Measurements from ENCODE around the gene THRB. TPM values are rescaled to one million over a fixed set of nuclear protein-coding genes. Genes with fewer than 3 reads are reported as not detected.

THRB gene
- total RNA-seq, 3 donors from 2014 or later: 25.1 to 75.5 (median 59.8) TPM

DNA sequence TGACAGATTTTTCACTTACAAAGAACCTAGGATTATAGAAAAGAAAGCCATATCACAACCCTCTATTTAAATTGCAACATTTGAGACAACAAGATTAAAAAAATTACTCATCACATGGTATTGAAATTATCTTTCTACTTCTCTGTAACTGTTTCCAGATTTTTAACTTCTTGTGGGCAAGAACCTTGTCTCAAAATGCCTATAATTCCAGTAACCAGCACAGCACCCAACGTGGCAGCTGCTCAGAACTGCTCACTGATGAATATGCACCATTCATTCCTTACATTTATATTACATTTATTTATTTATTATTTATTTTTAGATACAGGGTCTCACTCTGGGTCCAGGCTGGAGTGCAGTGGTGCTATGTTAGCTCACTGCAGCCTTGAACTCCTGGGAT lies 216.1 kb downstream of the THRB start:
- Histone ChIP-seq H3K36me3 (ENCODE audit: low read depth) (no peaks in the 10 kb centered on the region), H3K4me1 (ENCODE audit: low read depth) (no peaks in the 10 kb centered on the region), H3K4me3 (no peak overlapping the region), H3K9me3 (no peaks in the 10 kb centered on the region)
- TF ChIP-seq, protein P1, sequence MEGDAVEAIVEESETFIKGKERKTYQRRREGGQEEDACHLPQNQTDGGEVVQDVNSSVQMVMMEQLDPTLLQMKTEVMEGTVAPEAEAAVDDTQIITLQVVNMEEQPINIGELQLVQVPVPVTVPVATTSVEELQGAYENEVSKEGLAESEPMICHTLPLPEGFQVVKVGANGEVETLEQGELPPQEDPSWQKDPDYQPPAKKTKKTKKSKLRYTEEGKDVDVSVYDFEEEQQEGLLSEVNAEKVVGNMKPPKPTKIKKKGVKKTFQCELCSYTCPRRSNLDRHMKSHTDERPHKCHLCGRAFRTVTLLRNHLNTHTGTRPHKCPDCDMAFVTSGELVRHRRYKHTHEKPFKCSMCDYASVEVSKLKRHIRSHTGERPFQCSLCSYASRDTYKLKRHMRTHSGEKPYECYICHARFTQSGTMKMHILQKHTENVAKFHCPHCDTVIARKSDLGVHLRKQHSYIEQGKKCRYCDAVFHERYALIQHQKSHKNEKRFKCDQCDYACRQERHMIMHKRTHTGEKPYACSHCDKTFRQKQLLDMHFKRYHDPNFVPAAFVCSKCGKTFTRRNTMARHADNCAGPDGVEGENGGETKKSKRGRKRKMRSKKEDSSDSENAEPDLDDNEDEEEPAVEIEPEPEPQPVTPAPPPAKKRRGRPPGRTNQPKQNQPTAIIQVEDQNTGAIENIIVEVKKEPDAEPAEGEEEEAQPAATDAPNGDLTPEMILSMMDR (IDR thresholded peaks at IDR 0.05): no peak
- DNase-seq (no peak), ATAC-seq (no peak)
- intact Hi-C loops (cut with DNase I, micrococcal nuclease): no loop called here

- peak; percentile 44 for ATAC-seq
- H3K36me3 ChIP-seq (ENCODE audit: low read depth): no peaks in the 10 kb centered on the region
- H3K4me3 ChIP-seq: no peak overlapping the region
- TF ChIP-seq, protein P1 (IDR thresholded peaks at IDR 0.05): no peak
- no peaks in the 10 kb centered on the region for H3K9me3 ChIP-seq
- H3K4me1 ChIP-seq (ENCODE audit: low read depth): no peaks in the 10 kb centered on the region
- intact Hi-C loops (cut with DNase I, micrococcal nuclease): no loop called here
- no peak for DNase-seq
Measured at GRCh38 chr3:24273491-24273890, 221.2 kb downstream of the THRB start.

- intact Hi-C loops (cut with DNase I, micrococcal nuclease): no loop called here
- TF ChIP-seq, protein P1 (IDR thresholded peaks at IDR 0.05): no peak
- Histone ChIP-seq H3K36me3 (ENCODE audit: low read depth) (no peaks in the 10 kb centered on the region), H3K4me1 (ENCODE audit: low read depth) (no peaks in the 10 kb centered on the region), H3K4me3 (no peak overlapping the region), H3K9me3 (no peaks in the 10 kb centered on the region)
- ATAC-seq (no peak), DNase-seq (no peak)
Measured at GRCh38 chr3:24272875-24273274, 221.8 kb downstream of the THRB start.

DNA sequence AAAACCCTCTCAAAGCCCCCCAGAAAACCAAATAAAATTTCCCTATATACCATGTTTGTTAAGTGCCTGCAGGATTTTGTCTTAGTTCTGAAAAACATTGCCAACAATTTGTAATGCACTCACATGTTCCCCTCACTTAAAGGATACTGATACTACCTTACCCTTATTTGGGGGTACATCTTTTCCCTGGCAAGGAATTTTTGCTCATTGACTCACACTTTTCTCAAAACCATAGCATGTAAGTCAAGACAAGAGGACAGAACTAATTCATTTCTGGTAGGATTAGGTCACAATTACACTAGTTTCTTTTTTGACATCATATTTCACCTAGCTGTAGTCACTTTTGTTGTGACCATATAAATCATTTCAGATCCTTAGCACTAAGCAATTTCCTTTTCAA lies 222.2 kb downstream of the THRB start:
- Histone ChIP-seq H3K9me3 (no peaks in the 10 kb centered on the region), H3K36me3 (ENCODE audit: low read depth) (no peaks in the 10 kb centered on the region), H3K4me3 (no peak overlapping the region), H3K4me1 (ENCODE audit: low read depth) (no peaks in the 10 kb centered on the region)
- intact Hi-C loops (cut with DNase I, micrococcal nuclease): no loop called here
- ATAC-seq: no peak
- no peak for DNase-seq
- TF ChIP-seq, protein P1 (IDR thresholded peaks at IDR 0.05): no peak

DNA sequence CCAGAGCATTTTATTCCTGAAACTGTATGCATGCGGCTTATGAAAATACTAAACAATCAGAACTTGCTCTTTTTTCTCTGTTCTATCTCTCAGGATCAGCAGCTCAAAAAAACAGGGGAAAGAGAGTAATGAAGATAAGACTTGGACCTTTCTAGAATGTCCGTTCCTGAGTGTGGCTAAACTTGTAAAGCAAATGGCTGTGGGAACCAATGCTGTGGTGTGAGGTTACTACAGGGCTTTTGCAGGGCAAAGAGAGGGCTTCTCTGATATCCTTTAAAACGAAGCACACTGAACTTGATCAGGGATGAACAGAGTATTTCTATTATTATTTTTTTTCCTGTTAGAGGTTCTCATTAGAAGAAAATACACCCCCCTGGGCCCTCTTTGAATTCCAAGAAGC lies 223.4 kb downstream of the THRB start:
- Histone ChIP-seq H3K36me3 (ENCODE audit: low read depth) (no peaks in the 10 kb centered on the region), H3K9me3 (no peaks in the 10 kb centered on the region), H3K4me3 (no peak overlapping the region), H3K4me1 (ENCODE audit: low read depth) (no peaks in the 10 kb centered on the region)
- intact Hi-C loops (cut with DNase I, micrococcal nuclease): no loop called here
- no peak for DNase-seq
- no peak for ATAC-seq
- TF ChIP-seq, protein P1 (IDR thresholded peaks at IDR 0.05): no peak

DNA sequence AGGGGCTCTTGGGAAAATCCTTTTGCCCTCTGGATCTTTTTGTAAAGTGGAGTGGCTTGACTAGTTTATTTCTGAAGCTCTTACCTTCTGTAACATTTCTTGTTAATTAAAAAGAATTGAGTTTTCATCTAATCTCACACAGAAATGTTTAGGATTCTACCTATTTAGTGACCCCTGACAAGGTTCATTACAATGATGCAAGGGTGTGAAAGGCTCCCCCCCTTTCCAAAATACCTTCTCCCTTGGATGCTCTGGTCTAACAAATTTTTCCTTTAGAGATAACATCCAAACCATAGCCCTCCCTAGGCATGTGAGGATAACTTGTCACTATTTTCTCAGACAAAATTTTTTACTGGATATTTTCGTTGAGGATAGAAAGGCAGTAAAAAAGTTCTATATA lies 223.9 kb downstream of the THRB start:
- TF ChIP-seq, protein P1 (IDR thresholded peaks at IDR 0.05): no peak
- intact Hi-C loops (cut with DNase I, micrococcal nuclease): no loop called here
- no peak overlapping the region for H3K4me3 ChIP-seq
- no peaks in the 10 kb centered on the region for H3K9me3 ChIP-seq
- H3K4me1 ChIP-seq (ENCODE audit: low read depth): no peaks in the 10 kb centered on the region
- DNase-seq (no peak), ATAC-seq (no peak)
- no peaks in the 10 kb centered on the region for H3K36me3 ChIP-seq (ENCODE audit: low read depth)
